Lung (tissue), 12 donors: ENCODE data around the gene ADNP. TPM values are rescaled to one million over a fixed set of nuclear protein-coding genes. Genes with fewer than 3 reads are reported as not detected.

Source experiments
- ATAC-seq: fragments of 200-7000 bp; cut with Tn5 transposase; one replicate; pipeline ENCODE4 v1.9.1; 2020; ENCODE audit warnings: moderate number of reproducible peaks; ENCODE audit not compliant: insufficient read depth, low FRiP score
- DNase-seq, 3 donors: peaks; one replicate each; pipeline ENCODE4 v3.0.0-alpha.2; 2013 to 2017
- H3K27ac ChIP-seq, 2 donors: one replicate each; pipeline ENCODE4 v1.5.1; 2013; ENCODE audit warnings: mild to moderate bottlenecking in 2 of 2, moderate library complexity in 2 of 2, control low read depth in 1 of 2, inconsistent platforms in 1 of 2, low read depth in 1 of 2, low read length in 1 of 2
- H3K27me3 ChIP-seq, 3 donors: one replicate each; pipeline ENCODE4 v1.5.1; 2013; ENCODE audit warnings: low read length in 2 of 3; ENCODE audit not compliant: control insufficient read depth in 3 of 3, insufficient read depth in 3 of 3
- H3K36me3 ChIP-seq, 4 donors: one replicate each; pipeline ENCODE4 v1.5.1; 2013; ENCODE audit warnings: low read length in 4 of 4, mild to moderate bottlenecking in 1 of 4, moderate library complexity in 1 of 4; ENCODE audit not compliant: control insufficient read depth in 4 of 4, insufficient read depth in 4 of 4
- H3K4me1 ChIP-seq, 5 donors: one replicate each; pipeline ENCODE4 v1.5.1; 2013; ENCODE audit warnings: low read length in 5 of 5, mild to moderate bottlenecking in 2 of 5, moderate library complexity in 1 of 5; ENCODE audit not compliant: control insufficient read depth in 5 of 5, insufficient read depth in 5 of 5
- H3K4me3 ChIP-seq: one replicate; pipeline ENCODE4 v1.5.1; 2013; ENCODE audit warnings: mild to moderate bottlenecking, control low read depth, moderate library complexity
- H3K9ac ChIP-seq, 2 donors: one replicate each; pipeline ENCODE4 v1.5.1; 2013; ENCODE audit warnings: low read length in 2 of 2, control low read depth in 1 of 2; ENCODE audit not compliant: insufficient read depth in 1 of 2
- H3K9me3 ChIP-seq, 4 donors: one replicate each; pipeline ENCODE4 v1.5.1; 2013; ENCODE audit warnings: low read length in 3 of 4, mild to moderate bottlenecking in 1 of 4, moderate library complexity in 1 of 4; ENCODE audit not compliant: control insufficient read depth in 4 of 4, insufficient read depth in 3 of 4
- WGBS, 2 donors: extraction: QIAGEN DNeasy Blood & Tissue Kit; methylation state at CpG; one replicate each; pipeline ENCODE4 v1.1.7; 2013; 5-methylcytosine and 5-hydroxymethylcytosine counted together
- polyA plus RNA-seq, 2 donors: library from polyadenylated mRNA; stranded (reverse); fragments of 200-250 nt; gene quantifications; one replicate each; pipeline ENCODE4 v1.2.1, GENCODE V29; 2013
- total RNA-seq, 2 donors: library from RNA; depleted of rRNA in 1 of 2; stranded (reverse); fragments of >200 nt in 1 of 2; gene quantifications; one replicate each; pipeline ENCODE4 v1.2.1, GENCODE V29; 2014 to 2021
- TF ChIP-seq, protein P1 (sequence below): IDR thresholded peaks from 2 replicates; pipeline ENCODE4 v1.5.1; 2012; ENCODE audit warnings: mild to moderate bottlenecking; ENCODE audit errors: control extremely low read depth, extremely low read depth
- donor health status: control.
- donor health status: control.
- donor health status: Bipolar disorder and iron deficiency.
- donor health status: healthy.
- donor health status: DM: yes; HTN: yes; CAD: no.

The ADNP gene
- total and polyA plus RNA-seq, 4 donors, result 18.0 to 81.5 (median 41.5) TPM

DNA sequence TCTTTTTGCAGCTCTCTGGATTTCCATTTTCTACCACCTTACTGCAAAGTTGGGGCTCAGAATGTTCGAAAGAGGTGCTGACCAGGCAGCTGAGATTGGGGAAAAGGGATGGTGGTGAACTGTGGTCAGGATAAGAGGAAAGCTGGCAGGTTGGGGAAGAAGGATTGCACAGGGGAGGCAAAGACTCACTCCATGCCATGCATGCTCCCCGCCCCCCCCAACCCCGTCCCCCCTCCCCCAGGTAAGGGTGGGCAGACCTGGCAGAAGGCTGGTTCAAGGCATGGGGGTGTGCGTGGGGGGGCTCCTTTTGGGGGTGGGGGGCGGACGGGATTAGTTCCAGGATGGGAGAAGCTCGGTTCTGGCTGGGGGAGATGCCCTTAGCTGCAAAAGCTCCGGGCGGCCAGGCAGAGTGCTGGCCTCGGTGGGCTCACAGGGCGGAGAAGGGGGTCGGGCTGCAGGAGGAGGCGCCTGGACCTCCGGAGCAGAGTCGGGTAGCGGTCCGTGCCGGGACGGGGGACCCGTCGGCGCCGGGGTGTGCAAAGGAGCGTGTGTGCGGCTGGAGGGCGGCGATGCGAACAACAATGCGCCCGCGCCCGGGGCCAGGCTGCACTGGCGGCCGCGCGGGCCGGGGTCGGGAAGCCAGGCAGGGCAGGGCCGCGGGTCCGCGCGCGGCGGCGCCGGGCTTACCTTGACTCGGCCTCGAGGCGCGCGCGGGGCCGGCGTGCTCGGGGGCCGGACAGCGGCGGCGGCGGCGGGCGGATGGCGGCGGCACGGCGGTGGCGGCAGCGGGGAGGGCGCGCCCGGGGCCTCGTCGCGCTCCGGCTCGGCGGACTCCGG, 880 bp downstream of the ADNP start:
- Histone ChIP-seq H3K4me1 (peaks cover 8 to 52% (median 13%) of the 10 kb centered on the region in 5 donors), H3K4me3 (peak overlapping the region; percentile 98), H3K9me3 (no peaks in the 10 kb centered on the region), H3K27ac (peak overlapping the region; percentile 87 to 95), H3K36me3 (peaks cover 2 to 11% (median 5%) of the 10 kb centered on the region in 4 donors), H3K9ac (peak overlapping the region; percentile 41 to 86), H3K27me3 (no peaks in the 10 kb centered on the region)
- ATAC-seq (no peak), DNase-seq (peak in 1 of 3 donors; percentile 18)
- 0 to 1% methylated on average over 59 to 79 of the region's 79 CpGs for WGBS, 2 donors
- TF ChIP-seq, protein P1, sequence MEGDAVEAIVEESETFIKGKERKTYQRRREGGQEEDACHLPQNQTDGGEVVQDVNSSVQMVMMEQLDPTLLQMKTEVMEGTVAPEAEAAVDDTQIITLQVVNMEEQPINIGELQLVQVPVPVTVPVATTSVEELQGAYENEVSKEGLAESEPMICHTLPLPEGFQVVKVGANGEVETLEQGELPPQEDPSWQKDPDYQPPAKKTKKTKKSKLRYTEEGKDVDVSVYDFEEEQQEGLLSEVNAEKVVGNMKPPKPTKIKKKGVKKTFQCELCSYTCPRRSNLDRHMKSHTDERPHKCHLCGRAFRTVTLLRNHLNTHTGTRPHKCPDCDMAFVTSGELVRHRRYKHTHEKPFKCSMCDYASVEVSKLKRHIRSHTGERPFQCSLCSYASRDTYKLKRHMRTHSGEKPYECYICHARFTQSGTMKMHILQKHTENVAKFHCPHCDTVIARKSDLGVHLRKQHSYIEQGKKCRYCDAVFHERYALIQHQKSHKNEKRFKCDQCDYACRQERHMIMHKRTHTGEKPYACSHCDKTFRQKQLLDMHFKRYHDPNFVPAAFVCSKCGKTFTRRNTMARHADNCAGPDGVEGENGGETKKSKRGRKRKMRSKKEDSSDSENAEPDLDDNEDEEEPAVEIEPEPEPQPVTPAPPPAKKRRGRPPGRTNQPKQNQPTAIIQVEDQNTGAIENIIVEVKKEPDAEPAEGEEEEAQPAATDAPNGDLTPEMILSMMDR, result no peak

DNA sequence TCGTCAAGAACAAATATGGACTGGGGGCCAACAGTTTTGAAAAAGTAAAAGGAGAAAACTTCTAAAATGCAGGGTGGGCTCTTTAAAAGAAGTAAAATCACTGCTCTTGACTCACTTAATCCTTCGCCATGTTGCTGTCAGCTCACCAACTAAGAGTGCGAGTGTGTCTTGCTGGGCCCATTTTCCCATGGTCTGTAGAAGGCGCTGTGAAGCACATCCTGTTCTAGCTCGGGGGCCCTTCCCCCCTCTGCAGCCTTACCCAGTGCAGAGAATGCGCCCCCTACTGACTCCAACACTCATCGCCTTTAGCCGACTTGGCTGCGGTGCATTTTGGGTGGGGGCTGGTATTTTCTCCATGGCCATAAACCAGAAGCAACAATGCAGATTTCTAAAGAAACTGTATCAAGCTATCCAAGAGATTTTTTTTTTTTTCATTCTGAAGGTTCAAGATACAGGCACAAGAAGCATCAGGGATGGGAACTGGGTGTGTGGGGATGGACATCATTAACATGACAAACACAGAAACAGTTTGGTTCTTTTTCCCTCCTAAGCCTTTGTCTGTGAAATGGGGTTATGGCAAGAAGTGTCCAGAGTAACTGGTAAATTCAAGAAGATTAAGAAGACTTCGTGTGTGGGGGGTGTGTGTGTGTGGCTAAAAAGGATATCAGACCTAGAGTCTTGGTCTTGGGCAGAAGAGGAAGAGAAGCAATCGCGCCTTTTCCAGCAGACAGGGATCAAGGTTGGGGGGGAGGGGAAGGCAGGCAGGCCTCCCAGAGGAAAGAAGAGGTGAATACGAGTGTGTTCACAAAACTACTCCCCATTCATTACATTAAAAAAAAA, 1.7 kb downstream of the ADNP start:
- DNase-seq (peak; percentile 94 to 97 (median 96)), ATAC-seq (peak; percentile 80)
- peak overlapping the region; percentile 1 to 52 for H3K27ac ChIP-seq
- peaks cover 8 to 54% (median 17%) of the 10 kb centered on the region in 5 donors for H3K4me1 ChIP-seq
- H3K4me3 ChIP-seq, result peak overlapping the region; percentile 36
- peaks cover 0 to 6% (median 2%) of the 10 kb centered on the region in 4 donors for H3K36me3 ChIP-seq
- peak overlapping the region; percentile 41 to 86 for H3K9ac ChIP-seq
- no peaks in the 10 kb centered on the region for H3K9me3 ChIP-seq
- TF ChIP-seq, protein P1, result peak; percentile 86
- 11 to 12% methylated on average over 13 of the region's 13 CpGs for WGBS, 2 donors
- H3K27me3 ChIP-seq, result no peaks in the 10 kb centered on the region

DNA sequence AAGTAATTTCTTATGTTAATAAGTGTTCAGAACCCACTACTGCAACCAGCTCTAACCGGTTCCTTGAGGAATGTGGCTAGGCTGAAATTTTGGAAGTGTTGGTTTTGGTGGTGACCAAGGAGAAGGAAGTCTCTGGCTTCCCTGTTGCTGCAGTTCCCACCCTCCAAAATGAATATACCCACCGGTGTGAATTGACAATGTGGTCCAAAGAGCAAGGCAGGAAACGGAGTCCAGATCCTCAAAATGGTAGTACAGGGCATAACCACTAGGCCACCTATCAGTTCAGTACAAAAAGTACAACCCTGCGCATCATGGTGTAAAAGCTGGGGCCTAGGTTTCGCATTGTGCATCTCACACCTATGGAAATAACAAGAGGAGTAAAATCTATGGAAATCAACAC, 2.8 kb downstream of the ADNP start:
- 52 to 58% methylated on average over 5 of the region's 5 CpGs for WGBS, 2 donors
- Histone ChIP-seq H3K4me1 (peaks cover 8 to 49% (median 17%) of the 10 kb centered on the region in 5 donors), H3K9ac (no peak overlapping the region), H3K36me3 (peaks cover 0 to 5% (median under 1%) of the 10 kb centered on the region in 4 donors), H3K27me3 (no peaks in the 10 kb centered on the region), H3K27ac (peak overlapping the region in 1 of 2 donors; percentile 15), H3K9me3 (no peaks in the 10 kb centered on the region), H3K4me3 (no peak overlapping the region)
- TF ChIP-seq, protein P1, result no peak
- ATAC-seq, result no peak
- DNase-seq, result no peak
